CD8-positive, alpha-beta memory T cell (primary cell): Measurements from ENCODE around the gene SNRPE. TPM values are rescaled to one million over a fixed set of nuclear protein-coding genes. Genes with fewer than 3 reads are reported as not detected.

Source experiments
- CTCF ChIA-PET: fragments of 350-600 bp; sonication (Branson Sonifier 250); formaldehyde crosslinking; loops from one replicate; lab custom pipeline; 2021; ENCODE audit warnings: antibody characterized with exemption; lab: Charles Lee
- POLR2A ChIA-PET: fragments of 350-600 bp; sonication (Branson Sonifier 250); formaldehyde crosslinking; loops from one replicate; lab custom pipeline; 2021; ENCODE audit warnings: antibody characterized with exemption; lab: Charles Lee
- DNase-seq, 5 donors: peaks; one replicate each; pipeline versions ENCODE4 v3.0.0 to v3.0.0-alpha.2; 2020 to 2022; ENCODE audit warnings: mixed read lengths in 1 of 5
- H3K27ac ChIP-seq: one replicate; pipeline ENCODE4 v1.7.0; 2013; ENCODE audit warnings: low read depth, mild to moderate bottlenecking, low read length, moderate library complexity
- H3K27me3 ChIP-seq: 2 replicates; pipeline ENCODE4 v1.7.0; 2013; ENCODE audit warnings: low read length, mild to moderate bottlenecking; ENCODE audit not compliant: insufficient read depth, poor library complexity, severe bottlenecking
- H3K36me3 ChIP-seq: 2 replicates; pipeline ENCODE4 v1.7.0; 2013; ENCODE audit warnings: mild to moderate bottlenecking, low read length, moderate library complexity; ENCODE audit not compliant: insufficient read depth
- H3K4me1 ChIP-seq: 2 replicates; pipeline ENCODE4 v1.7.0; 2013; ENCODE audit warnings: mild to moderate bottlenecking, low read length, moderate library complexity; ENCODE audit not compliant: insufficient read depth
- H3K4me3 ChIP-seq: 2 replicates; pipeline ENCODE4 v1.7.0; 2013; ENCODE audit warnings: mild to moderate bottlenecking, low read length
- H3K9me3 ChIP-seq: 2 replicates; pipeline ENCODE4 v1.7.0; 2013; ENCODE audit warnings: mild to moderate bottlenecking, low read length
- H3K27ac Mint-ChIP-seq, 8 donors: one replicate each; pipeline ENCODE4 v1.8.0; 2020 to 2021; ENCODE audit warnings: mixed read lengths in 8 of 8, mild to moderate bottlenecking in 6 of 8, inconsistent platforms in 3 of 8, moderate library complexity in 3 of 8
- H3K27me3 Mint-ChIP-seq, 2 donors: one replicate each; pipeline ENCODE4 v1.8.0; 2020 to 2021; ENCODE audit warnings: mixed read lengths in 2 of 2, mild to moderate bottlenecking in 1 of 2, moderate library complexity in 1 of 2
- H3K36me3 Mint-ChIP-seq, 3 donors: one replicate each; pipeline ENCODE4 v1.8.0; 2020 to 2021; ENCODE audit warnings: mixed read lengths in 3 of 3, inconsistent platforms in 1 of 3, mild to moderate bottlenecking in 1 of 3
- H3K4me1 Mint-ChIP-seq, 3 donors: one replicate each; pipeline ENCODE4 v1.8.0; 2020 to 2021; ENCODE audit warnings: mixed read lengths in 3 of 3, inconsistent platforms in 1 of 3, mild to moderate bottlenecking in 1 of 3
- H3K4me3 Mint-ChIP-seq, 7 donors: one replicate each; pipeline ENCODE4 v1.8.0; 2020 to 2021; ENCODE audit warnings: mixed read lengths in 7 of 7, mild to moderate bottlenecking in 6 of 7, moderate library complexity in 4 of 7, inconsistent platforms in 2 of 7
- H3K9me3 Mint-ChIP-seq, 5 donors: one replicate each; pipeline ENCODE4 v1.8.0; 2020 to 2022; ENCODE audit warnings: mixed read lengths in 5 of 5, mild to moderate bottlenecking in 3 of 5, moderate library complexity in 2 of 5, inconsistent platforms in 1 of 5
- polyA plus RNA-seq: library from polyadenylated mRNA; unstranded; fragments of 300-500 nt; fragmentation: Illumina TruSeq; gene quantifications from one replicate; pipeline ENCODE4 v1.2.3, GENCODE V29; 2021
- total RNA-seq, 2 experiments: library from RNA; stranded (reverse); gene quantifications; one replicate each; pipeline ENCODE4 v1.2.3, GENCODE V29; 2021

SNRPE gene
- total and polyA plus RNA-seq, 3 experiments from 2014 or later: 238 to 421 (median 392) TPM

GRCh38 chr1:203858975-203859374, 2.4 kb upstream of the SNRPE start:
- CTCF ChIA-PET: interaction anchor here (1.0 to 2.5 kb wide), 4 partner anchors 270 to 662 kb away, joined by 3 to 24 read pairs (median 5); no protein-coding TSS in a partner anchor
- H3K27me3 ChIP-seq: no peaks in the 10 kb centered on the region
- Mint-ChIP-seq H3K4me3 (no peak overlapping the region), H3K27me3 (peaks cover 0 to 2% of the 10 kb centered on the region in 2 donors), H3K36me3 (peaks cover 0 to 32% (median 8%) of the 10 kb centered on the region in 3 donors), H3K9me3 (no peaks in the 10 kb centered on the region), H3K27ac (peak overlapping the region in 1 of 8 donors; percentile 17), H3K4me1 (peaks cover 19 to 30% (median 21%) of the 10 kb centered on the region in 3 donors)
- no peak overlapping the region for H3K27ac ChIP-seq
- H3K36me3 ChIP-seq: peaks cover 11% of the 10 kb centered on the region
- H3K4me3 ChIP-seq: no peak overlapping the region
- DNase-seq: no peak
- POLR2A ChIA-PET: interaction anchor here (0.7 kb wide), 2 partner anchors 216 to 272 kb away, joined by 6 to 8 read pairs; no protein-coding TSS in a partner anchor
- H3K9me3 ChIP-seq: no peaks in the 10 kb centered on the region
- peaks cover 16% of the 10 kb centered on the region for H3K4me1 ChIP-seq

- H3K9me3 ChIP-seq: no peaks in the 10 kb centered on the region
- H3K27me3 ChIP-seq: no peaks in the 10 kb centered on the region
- Mint-ChIP-seq H3K4me1 (peaks cover 19 to 30% (median 21%) of the 10 kb centered on the region in 3 donors), H3K4me3 (peak overlapping the region; percentile 97 to 100 (median 100)), H3K36me3 (peaks cover 0 to 33% (median 8%) of the 10 kb centered on the region in 3 donors), H3K9me3 (no peaks in the 10 kb centered on the region), H3K27me3 (peaks cover 0 to 2% of the 10 kb centered on the region in 2 donors), H3K27ac (peak overlapping the region in 6 of 8 donors; percentile 52 to 99 (median 98))
- peak overlapping the region; percentile 83 for H3K27ac ChIP-seq
- no peak for DNase-seq
- no peak overlapping the region for H3K4me3 ChIP-seq
- H3K36me3 ChIP-seq: peaks cover 14% of the 10 kb centered on the region
- CTCF ChIA-PET: interaction anchor here (0.7 to 2.5 kb wide), 10 partner anchors 10 to 550 kb away, joined by 3 to 24 read pairs (median 4); partner anchors contain the start of gene LAX1
- POLR2A ChIA-PET: no interaction called here
- H3K4me1 ChIP-seq: peaks cover 16% of the 10 kb centered on the region
Observed at GRCh38 chr1:203860396-203861025, 888 bp upstream of the SNRPE start.

DNA sequence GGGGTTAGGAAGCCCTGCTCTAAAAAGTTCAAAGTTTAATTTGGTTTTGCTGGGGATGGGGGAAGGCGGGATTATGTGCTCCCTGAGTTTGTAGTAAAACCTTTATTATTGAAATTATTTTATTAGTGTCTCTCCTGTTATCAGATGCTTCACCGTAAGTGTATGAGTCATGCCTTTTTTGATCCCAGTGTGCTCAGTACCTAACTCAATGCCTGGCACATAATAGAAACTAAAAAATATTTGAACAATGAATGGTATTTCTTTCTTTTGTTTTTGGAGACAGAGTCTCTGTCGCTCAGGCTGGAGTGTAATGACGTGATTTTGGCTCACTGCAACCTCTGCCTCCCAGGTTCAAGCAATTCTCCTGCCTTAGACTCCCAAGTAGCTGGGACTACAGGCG, 6.4 kb downstream of the SNRPE start:
- H3K27ac Mint-ChIP-seq: peak overlapping the region in 1 of 8 donors; percentile 3
- no peaks in the 10 kb centered on the region for H3K27me3 ChIP-seq
- H3K36me3 ChIP-seq: peaks cover 48% of the 10 kb centered on the region
- H3K27ac ChIP-seq: no peak overlapping the region
- DNase-seq: no peak
- H3K4me1 ChIP-seq: peaks cover under 1% of the 10 kb centered on the region
- CTCF ChIA-PET: no interaction called here
- H3K27me3 Mint-ChIP-seq: no peaks in the 10 kb centered on the region
- H3K4me3 Mint-ChIP-seq: no peak overlapping the region
- no peaks in the 10 kb centered on the region for H3K9me3 ChIP-seq
- peaks cover 0 to 82% (median 17%) of the 10 kb centered on the region in 3 donors for H3K36me3 Mint-ChIP-seq
- H3K4me3 ChIP-seq: no peak overlapping the region
- POLR2A ChIA-PET: no interaction called here
- no peaks in the 10 kb centered on the region for H3K9me3 Mint-ChIP-seq
- H3K4me1 Mint-ChIP-seq: peaks cover 4 to 10% (median 6%) of the 10 kb centered on the region in 3 donors

GRCh38 chr1:203870245-203870644, 8.8 kb downstream of the SNRPE start:
- Histone ChIP-seq H3K36me3 (peaks cover 37% of the 10 kb centered on the region), H3K27ac (no peak overlapping the region), H3K4me3 (no peak overlapping the region), H3K27me3 (no peaks in the 10 kb centered on the region), H3K9me3 (no peaks in the 10 kb centered on the region), H3K4me1 (no peaks in the 10 kb centered on the region)
- POLR2A ChIA-PET: no interaction called here
- Mint-ChIP-seq H3K27ac (no peak overlapping the region), H3K27me3 (no peaks in the 10 kb centered on the region), H3K36me3 (peaks cover 0 to 77% (median 14%) of the 10 kb centered on the region in 3 donors), H3K4me3 (no peak overlapping the region), H3K9me3 (no peaks in the 10 kb centered on the region), H3K4me1 (peaks cover 0 to 3% (median 1%) of the 10 kb centered on the region in 3 donors)
- no peak for DNase-seq
- CTCF ChIA-PET: interaction anchor here (3.2 kb wide), 1 partner anchor 259 kb away, joined by 24 read pairs; no protein-coding TSS in a partner anchor

- peaks cover 0 to 71% (median 12%) of the 10 kb centered on the region in 3 donors for H3K36me3 Mint-ChIP-seq
- ChIA-PET CTCF (interaction anchor here (0.7 to 3.2 kb wide), 4 partner anchors 10 to 604 kb away, joined by 3 to 24 read pairs (median 3); no protein-coding TSS in a partner anchor), POLR2A (no interaction called here)
- Histone ChIP-seq H3K36me3 (peaks cover 29% of the 10 kb centered on the region), H3K27me3 (no peaks in the 10 kb centered on the region), H3K4me1 (no peaks in the 10 kb centered on the region), H3K9me3 (no peaks in the 10 kb centered on the region), H3K27ac (no peak overlapping the region), H3K4me3 (no peak overlapping the region)
- DNase-seq: peak in 1 of 5 donors; percentile 14
- no peaks in the 10 kb centered on the region for H3K9me3 Mint-ChIP-seq
- H3K27me3 Mint-ChIP-seq: no peaks in the 10 kb centered on the region
- H3K4me1 Mint-ChIP-seq: peaks cover 0 to 2% (median 1%) of the 10 kb centered on the region in 3 donors
- no peak overlapping the region for H3K4me3 Mint-ChIP-seq
- peak overlapping the region in 3 of 8 donors; percentile 14 to 51 (median 25) for H3K27ac Mint-ChIP-seq
Observed at GRCh38 chr1:203871114-203871880, 9.9 kb downstream of the SNRPE start.

GRCh38 chr1:203873094-203873493, 11.7 kb downstream of the SNRPE start:
- H3K27ac Mint-ChIP-seq: no peak overlapping the region
- peaks cover 0 to 61% (median 11%) of the 10 kb centered on the region in 3 donors for H3K36me3 Mint-ChIP-seq
- no peaks in the 10 kb centered on the region for H3K9me3 Mint-ChIP-seq
- Histone ChIP-seq H3K4me1 (no peaks in the 10 kb centered on the region), H3K4me3 (no peak overlapping the region), H3K9me3 (no peaks in the 10 kb centered on the region), H3K27me3 (no peaks in the 10 kb centered on the region), H3K36me3 (peaks cover 24% of the 10 kb centered on the region), H3K27ac (no peak overlapping the region)
- ChIA-PET POLR2A (no interaction called here), CTCF (interaction anchor here (1.0 to 3.2 kb wide), 6 partner anchors 13 to 606 kb away, joined by 3 to 24 read pairs (median 4); partner anchors contain the start of gene SNRPE)
- H3K27me3 Mint-ChIP-seq: no peaks in the 10 kb centered on the region
- no peaks in the 10 kb centered on the region for H3K4me1 Mint-ChIP-seq
- no peak overlapping the region for H3K4me3 Mint-ChIP-seq
- DNase-seq: no peak

DNA sequence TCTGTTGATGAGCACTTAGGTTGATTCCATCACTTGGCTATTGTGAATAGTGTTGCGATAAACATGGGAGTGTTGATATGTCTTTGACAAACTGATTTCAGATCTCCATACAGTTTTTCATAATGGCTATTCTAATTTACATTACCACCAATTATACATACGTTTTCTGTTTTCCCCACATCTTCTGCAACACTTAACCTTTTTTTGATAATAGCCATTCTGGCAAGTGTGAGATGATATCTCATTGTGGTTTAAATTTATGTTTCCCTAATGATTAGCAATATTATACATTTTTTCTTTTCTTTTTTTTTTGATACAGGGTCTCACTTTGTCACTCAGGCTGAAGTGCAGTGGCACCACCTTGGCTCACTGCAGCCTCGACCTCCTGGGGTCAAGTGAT, 17.0 kb downstream of the SNRPE start:
- Histone ChIP-seq H3K4me3 (no peak overlapping the region), H3K9me3 (no peaks in the 10 kb centered on the region), H3K27me3 (no peaks in the 10 kb centered on the region), H3K36me3 (no peaks in the 10 kb centered on the region), H3K4me1 (no peaks in the 10 kb centered on the region), H3K27ac (no peak overlapping the region)
- H3K27ac Mint-ChIP-seq: no peak overlapping the region
- H3K9me3 Mint-ChIP-seq: no peaks in the 10 kb centered on the region
- POLR2A ChIA-PET: no interaction called here
- no peaks in the 10 kb centered on the region for H3K27me3 Mint-ChIP-seq
- peaks cover 4 to 28% (median 5%) of the 10 kb centered on the region in 3 donors for H3K36me3 Mint-ChIP-seq
- CTCF ChIA-PET: no interaction called here
- DNase-seq: no peak
- H3K4me1 Mint-ChIP-seq: no peaks in the 10 kb centered on the region
- no peak overlapping the region for H3K4me3 Mint-ChIP-seq
